ENCODE data around the gene CISTR.

CISTR gene

DNA sequence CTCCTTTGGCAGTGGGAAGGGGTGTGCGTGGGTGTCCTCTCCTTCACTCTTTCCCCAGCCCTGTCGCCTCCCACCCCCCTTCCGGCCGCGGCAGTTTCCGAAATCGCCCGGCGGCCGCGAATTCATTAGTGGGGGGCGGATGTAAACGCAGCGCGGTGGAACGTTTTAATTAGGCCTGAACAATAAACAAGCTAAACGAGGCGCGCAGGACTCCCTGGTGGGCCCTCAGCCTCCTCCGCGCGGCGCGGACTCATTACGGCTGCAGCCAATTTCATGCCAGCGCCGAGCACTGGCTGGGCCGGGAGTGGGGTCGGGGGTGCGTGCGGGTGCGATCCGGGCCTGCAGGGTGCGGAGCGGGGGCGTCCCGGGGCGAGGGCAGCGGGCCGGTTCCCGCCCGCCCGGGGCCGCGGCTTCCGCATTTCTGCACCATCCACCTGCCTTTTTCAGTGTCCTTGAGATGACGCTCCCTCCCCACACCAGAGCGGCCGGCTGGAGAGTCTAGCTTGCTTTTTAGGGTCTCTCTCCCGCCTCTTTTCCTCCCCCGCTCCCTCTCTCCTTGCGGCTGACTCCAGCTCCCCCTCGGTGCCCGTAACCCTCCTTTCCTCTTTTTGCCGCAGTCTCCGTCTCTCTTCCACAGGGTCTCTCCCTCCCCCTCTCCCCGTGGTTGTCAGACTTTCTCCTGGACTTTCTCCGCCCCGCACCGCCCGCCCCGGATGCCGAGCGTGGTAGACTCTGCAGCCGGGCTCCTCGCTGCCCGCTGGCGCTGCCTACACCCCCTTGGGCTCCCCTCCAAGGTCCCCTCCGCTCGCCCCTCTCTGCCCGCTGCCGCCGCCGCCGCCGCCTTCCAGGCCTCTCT, at the start of gene CISTR:
Gene CISTR (minus strand): TSS at position 644 of the 856 bp plus-strand sequence.
- TF ChIP-seq EZH2phosphoT487 (IDR thresholded peaks at IDR 0.05; ENCODE audit: borderline replicate concordance, low read length), result no peak
- TF ChIP-seq, protein P1, sequence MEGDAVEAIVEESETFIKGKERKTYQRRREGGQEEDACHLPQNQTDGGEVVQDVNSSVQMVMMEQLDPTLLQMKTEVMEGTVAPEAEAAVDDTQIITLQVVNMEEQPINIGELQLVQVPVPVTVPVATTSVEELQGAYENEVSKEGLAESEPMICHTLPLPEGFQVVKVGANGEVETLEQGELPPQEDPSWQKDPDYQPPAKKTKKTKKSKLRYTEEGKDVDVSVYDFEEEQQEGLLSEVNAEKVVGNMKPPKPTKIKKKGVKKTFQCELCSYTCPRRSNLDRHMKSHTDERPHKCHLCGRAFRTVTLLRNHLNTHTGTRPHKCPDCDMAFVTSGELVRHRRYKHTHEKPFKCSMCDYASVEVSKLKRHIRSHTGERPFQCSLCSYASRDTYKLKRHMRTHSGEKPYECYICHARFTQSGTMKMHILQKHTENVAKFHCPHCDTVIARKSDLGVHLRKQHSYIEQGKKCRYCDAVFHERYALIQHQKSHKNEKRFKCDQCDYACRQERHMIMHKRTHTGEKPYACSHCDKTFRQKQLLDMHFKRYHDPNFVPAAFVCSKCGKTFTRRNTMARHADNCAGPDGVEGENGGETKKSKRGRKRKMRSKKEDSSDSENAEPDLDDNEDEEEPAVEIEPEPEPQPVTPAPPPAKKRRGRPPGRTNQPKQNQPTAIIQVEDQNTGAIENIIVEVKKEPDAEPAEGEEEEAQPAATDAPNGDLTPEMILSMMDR (IDR thresholded peaks at IDR 0.05; ENCODE audit: low read depth, low read length, poor library complexity, severe bottlenecking), result no peak
- Histone ChIP-seq H3K9me2 (replicated peaks; ENCODE audit: control insufficient read depth, low read length) (no peaks in the 10 kb centered on the region), H3K9me3 (ENCODE audit: control insufficient read depth, insufficient read depth, low read length) (no peaks in the 10 kb centered on the region), H3K4me1 (ENCODE audit: control insufficient read depth, low read length) (peaks cover 94% of the 10 kb centered on the region), H3K27ac (ENCODE audit: low read depth, low read length) (peak within 1 kb of the TSS; percentile 96), H3K79me2 (ENCODE audit: control insufficient read depth, low read length) (peaks cover 34% of the 10 kb centered on the region), H3K36me3 (ENCODE audit: control insufficient read depth, low read length) (peaks cover 9% of the 10 kb centered on the region; the same call in 1 of the 2 replicates), H3K4me2 (ENCODE audit: low read length) (peak within 1 kb of the TSS; percentile 87), H4K20me1 (ENCODE audit: control insufficient read depth, insufficient read depth, low read depth, low read length) (no peaks in the 10 kb centered on the region), H3F3A (ENCODE audit: control insufficient read depth, insufficient read depth) (peaks cover 48% of the 10 kb centered on the region), H3K27me3 (ENCODE audit: control insufficient read depth, low read length) (no peaks in the 10 kb centered on the region), H3K4me3 (ENCODE audit: low read length) (peak within 1 kb of the TSS; percentile 85)

DNA sequence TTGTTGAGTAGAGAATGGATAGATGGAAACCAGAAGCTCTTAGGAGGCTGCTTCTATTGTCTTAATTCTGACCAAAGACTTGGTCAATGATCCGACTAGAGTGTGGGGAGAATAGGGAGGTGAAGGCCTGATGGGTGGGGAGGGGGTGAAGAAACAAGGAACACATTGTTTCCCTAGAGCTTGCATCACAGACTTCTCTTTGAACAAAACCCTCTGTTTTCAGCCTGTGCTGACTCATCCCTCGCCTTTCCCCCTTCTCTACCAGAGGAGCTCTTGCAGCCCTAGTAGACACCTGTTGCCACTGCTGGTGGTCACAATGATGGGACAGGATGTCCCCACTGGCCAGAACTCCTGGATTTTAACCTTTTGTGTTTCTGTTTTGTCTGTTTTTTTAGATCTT, 46.8 kb upstream of the CISTR start:
- Histone ChIP-seq H3K4me1 (ENCODE audit: control insufficient read depth, low read length) (peaks cover 8% of the 10 kb centered on the region), H3K79me2 (ENCODE audit: control insufficient read depth, low read length) (no peaks in the 10 kb centered on the region), H3K4me3 (ENCODE audit: low read length) (no peak overlapping the region), H4K20me1 (ENCODE audit: control insufficient read depth, insufficient read depth, low read depth, low read length) (no peaks in the 10 kb centered on the region), H3K36me3 (ENCODE audit: control insufficient read depth, low read length) (no peaks in the 10 kb centered on the region), H3K27ac (ENCODE audit: low read depth, low read length) (no peak overlapping the region), H3K27me3 (ENCODE audit: control insufficient read depth, low read length) (no peaks in the 10 kb centered on the region), H3K4me2 (ENCODE audit: low read length) (no peak overlapping the region), H3K9me2 (replicated peaks; ENCODE audit: control insufficient read depth, low read length) (no peaks in the 10 kb centered on the region), H3K9me3 (ENCODE audit: control insufficient read depth, insufficient read depth, low read length) (no peaks in the 10 kb centered on the region), H3F3A (ENCODE audit: control insufficient read depth, insufficient read depth) (no peaks in the 10 kb centered on the region)
- TF ChIP-seq, protein P1 (IDR thresholded peaks at IDR 0.05; ENCODE audit: low read depth, low read length, poor library complexity, severe bottlenecking), result no peak
- TF ChIP-seq EZH2phosphoT487 (IDR thresholded peaks at IDR 0.05; ENCODE audit: borderline replicate concordance, low read length), result no peak

DNA sequence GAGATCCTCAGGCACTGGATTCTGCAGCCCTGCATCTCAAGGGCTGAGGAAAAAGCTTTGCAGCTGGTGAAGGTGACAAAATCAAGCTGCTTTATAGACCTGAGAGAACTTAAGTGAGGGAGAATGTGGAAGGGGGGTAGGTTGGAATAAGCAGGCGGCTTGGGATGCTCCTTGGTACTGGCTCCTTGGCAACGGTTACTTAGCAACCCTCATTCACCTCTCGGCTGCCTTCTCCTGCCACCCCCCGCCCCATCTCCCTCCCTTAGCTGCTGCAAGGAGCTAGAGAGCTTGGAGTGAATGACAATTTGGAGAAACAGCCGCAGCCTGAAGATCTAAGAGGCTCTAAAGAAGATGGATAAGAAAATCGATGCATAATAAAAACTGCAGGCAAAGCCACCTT, 44.1 kb upstream of the CISTR start:
- Histone ChIP-seq H3K4me2 (ENCODE audit: low read length) (no peak overlapping the region), H3K4me3 (ENCODE audit: low read length) (no peak overlapping the region), H3K79me2 (ENCODE audit: control insufficient read depth, low read length) (no peaks in the 10 kb centered on the region), H3K27me3 (ENCODE audit: control insufficient read depth, low read length) (no peaks in the 10 kb centered on the region), H3K9me2 (replicated peaks; ENCODE audit: control insufficient read depth, low read length) (no peaks in the 10 kb centered on the region), H3K9me3 (ENCODE audit: control insufficient read depth, insufficient read depth, low read length) (no peaks in the 10 kb centered on the region), H3K4me1 (ENCODE audit: control insufficient read depth, low read length) (no peaks in the 10 kb centered on the region), H3K36me3 (ENCODE audit: control insufficient read depth, low read length) (no peaks in the 10 kb centered on the region), H3F3A (ENCODE audit: control insufficient read depth, insufficient read depth) (no peaks in the 10 kb centered on the region), H3K27ac (ENCODE audit: low read depth, low read length) (no peak overlapping the region), H4K20me1 (ENCODE audit: control insufficient read depth, insufficient read depth, low read depth, low read length) (0 out of 2 replicates have a peak, but pooled peaks cover 3% of the 10 kb centered on the region)
- TF ChIP-seq EZH2phosphoT487 (IDR thresholded peaks at IDR 0.05; ENCODE audit: borderline replicate concordance, low read length), result no peak

DNA sequence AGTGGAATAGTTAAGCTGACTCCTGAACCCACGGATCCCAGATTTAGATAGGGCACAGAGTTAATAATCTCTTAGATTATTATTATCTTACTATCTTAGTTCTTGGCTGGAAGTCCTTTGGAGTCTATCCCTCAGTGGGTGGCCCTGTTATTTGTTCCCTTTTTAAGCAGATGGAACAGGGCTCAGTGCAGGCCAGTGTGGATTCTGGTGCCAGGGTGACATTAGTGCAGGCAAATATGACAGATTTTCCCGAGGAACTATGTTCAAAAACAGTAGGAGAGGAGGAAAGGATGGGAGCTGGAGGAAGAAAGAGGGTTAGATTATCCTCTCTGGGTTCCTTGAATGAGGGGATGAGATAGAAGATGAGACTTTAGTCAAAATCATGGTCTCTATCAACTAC, 41.4 kb upstream of the CISTR start:
- H3K9me3 ChIP-seq (ENCODE audit: control insufficient read depth, insufficient read depth, low read length), result no peaks in the 10 kb centered on the region
- no peaks in the 10 kb centered on the region for H3K27me3 ChIP-seq (ENCODE audit: control insufficient read depth, low read length)
- TF ChIP-seq, protein P1 (IDR thresholded peaks at IDR 0.05; ENCODE audit: low read depth, low read length, poor library complexity, severe bottlenecking), result no peak
- TF ChIP-seq EZH2phosphoT487 (IDR thresholded peaks at IDR 0.05; ENCODE audit: borderline replicate concordance, low read length), result no peak
- no peak overlapping the region for H3K4me3 ChIP-seq (ENCODE audit: low read length)
- no peaks in the 10 kb centered on the region for H3K79me2 ChIP-seq (ENCODE audit: control insufficient read depth, low read length)
- no peaks in the 10 kb centered on the region for H3K9me2 ChIP-seq (replicated peaks; ENCODE audit: control insufficient read depth, low read length)
- no peaks in the 10 kb centered on the region for H3F3A ChIP-seq (ENCODE audit: control insufficient read depth, insufficient read depth)
- no peaks in the 10 kb centered on the region for H3K36me3 ChIP-seq (ENCODE audit: control insufficient read depth, low read length)
- peaks cover 5% of the 10 kb centered on the region for H3K4me1 ChIP-seq (ENCODE audit: control insufficient read depth, low read length)
- 0 out of 2 replicates have a peak, but pooled peaks cover 3% of the 10 kb centered on the region for H4K20me1 ChIP-seq (ENCODE audit: control insufficient read depth, insufficient read depth, low read depth, low read length)
- no peak overlapping the region for H3K27ac ChIP-seq (ENCODE audit: low read depth, low read length)
- H3K4me2 ChIP-seq (ENCODE audit: low read length), result no peak overlapping the region

All from DOHH2 (cell line).